HG03159 (cell line): ENCODE measurements around the gene ITGBL1.
"Not testable (repeated sequence)": the region's sequence is repeated elsewhere in the genome, so short reads cannot be mapped to it uniquely, and the experiment has no call there.

ENCODE experiments used
- ATAC-seq: cut with Tn5 transposase; IDR thresholded peaks from one replicate; pipeline ENCODE4 v1.9.1; 2021; ENCODE audit warnings: mild to moderate bottlenecking, moderate library complexity; ENCODE audit not compliant: unreplicated experiment

Gene ITGBL1

DNA sequence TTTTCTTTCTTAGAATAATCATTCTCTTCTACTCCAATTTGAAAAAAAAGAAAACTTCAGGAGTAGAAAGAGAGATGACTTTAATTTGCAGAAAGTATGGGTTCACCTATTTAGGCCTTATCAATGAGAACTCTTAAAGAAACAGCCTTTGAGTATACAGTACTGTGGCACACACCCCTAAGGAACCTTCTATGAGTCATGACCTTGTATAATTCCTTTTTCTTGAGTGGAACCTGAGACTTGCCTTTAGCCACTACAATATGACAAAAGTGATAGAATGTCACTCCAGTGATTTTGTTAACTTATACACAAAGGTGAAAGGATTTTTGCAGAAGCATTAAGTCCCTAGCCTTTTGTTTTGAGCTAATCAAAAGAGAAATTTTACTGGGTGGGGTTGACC is 58.7 kb downstream of the ITGBL1 start:
- no peak for ATAC-seq

DNA sequence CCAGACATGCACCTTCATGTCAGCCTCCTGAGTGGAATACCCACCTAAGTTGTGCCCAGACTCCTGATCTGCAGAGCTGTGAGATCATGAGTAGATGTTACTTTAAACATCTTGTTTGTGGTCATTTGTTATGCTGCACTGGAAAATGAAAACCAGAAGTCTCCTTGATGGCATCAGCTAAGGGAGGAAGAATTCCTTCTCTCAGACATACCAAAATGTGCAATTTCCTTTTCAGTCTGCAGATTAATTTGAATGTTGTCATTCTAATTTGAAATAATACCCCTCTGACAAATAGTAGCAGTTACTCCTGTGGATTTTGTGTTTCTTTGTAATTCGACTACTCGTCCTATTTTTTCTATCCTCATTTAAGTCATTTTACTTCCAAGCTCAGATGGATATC is 59.3 kb downstream of the ITGBL1 start:
- no peak for ATAC-seq

DNA sequence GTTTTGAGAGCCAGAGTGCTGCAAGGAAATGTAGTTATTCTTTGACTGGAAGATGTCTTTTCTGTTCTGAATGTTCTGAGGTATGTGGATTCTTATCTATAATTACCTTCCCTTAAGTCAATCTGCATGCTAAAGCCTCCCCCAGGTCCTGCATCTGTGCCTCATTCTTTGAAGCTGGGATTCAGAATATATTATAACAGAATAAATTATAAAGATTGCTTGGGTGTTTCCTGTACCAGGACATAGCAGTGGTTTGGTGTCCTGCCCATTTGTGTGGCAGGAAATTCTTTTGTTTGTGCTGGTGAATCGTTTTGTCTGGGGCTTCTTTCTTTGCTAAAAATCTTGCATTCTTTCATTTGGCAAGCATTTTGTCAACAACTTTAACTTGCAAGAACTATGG is 60.2 kb downstream of the ITGBL1 start:
- ATAC-seq: no peak

DNA sequence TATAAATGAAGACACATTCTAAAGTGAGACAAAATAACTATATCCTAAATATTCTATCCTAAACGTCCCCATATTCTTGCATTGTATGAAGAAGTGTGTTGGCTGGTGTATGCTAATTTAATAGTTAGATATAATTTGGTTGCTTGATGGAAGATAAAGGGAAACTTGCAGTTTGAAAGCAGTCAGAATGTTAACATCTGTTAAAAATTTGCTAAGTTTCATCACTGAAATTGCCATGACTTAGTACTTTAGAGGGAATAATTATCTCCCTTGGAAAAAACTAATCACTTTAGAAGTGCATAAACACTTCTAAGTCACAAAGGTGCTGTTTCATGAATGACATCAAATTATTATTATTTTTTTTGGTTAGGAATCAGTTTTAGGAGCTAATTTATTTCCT is 61.6 kb downstream of the ITGBL1 start:
- ATAC-seq: no peak

DNA sequence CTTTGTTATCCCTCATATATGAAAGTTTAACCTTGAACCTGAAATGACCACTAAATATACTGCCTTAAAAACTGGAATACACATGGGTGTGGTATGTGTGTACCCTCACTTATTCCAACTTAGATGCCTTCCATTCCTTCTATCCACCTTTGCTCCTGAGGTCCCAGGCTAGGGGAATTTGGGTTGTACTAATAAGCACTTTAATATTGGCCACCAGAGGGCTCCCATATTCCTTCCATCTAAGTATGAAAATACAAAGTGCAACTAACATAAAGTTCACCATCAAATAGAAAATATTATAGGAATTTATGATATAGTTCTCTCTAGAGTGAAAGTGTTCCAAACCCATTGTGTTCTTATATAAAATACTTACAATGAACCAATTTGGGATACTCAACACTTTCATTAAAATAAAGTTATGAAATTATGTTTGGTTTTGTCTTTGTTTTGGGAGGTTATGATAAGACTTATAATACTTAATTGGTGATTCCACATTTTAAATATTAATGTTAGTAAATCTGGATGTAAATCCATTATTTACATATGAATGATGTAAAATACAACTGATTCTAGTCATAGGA is 62.3 kb downstream of the ITGBL1 start:
- ATAC-seq: peak; percentile 78

DNA sequence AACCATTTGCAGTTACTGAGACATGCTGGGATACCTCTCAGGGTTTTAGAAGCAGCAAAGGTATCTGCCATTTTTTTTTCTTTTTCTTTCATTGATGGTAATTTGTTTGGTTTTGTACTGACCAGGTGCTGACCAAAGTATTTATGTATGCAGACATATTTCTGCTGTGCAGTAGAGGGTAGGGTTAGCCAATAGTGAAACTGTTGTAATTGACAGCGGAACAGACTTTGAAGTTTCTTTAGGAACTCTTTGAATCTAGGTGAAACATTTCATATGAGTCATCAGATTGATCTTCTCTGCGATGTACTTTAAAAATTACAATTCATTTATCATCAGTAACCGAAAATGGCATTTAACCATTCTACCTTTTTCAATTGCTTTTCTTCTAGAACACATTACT is 63.0 kb downstream of the ITGBL1 start:
- no peak for ATAC-seq

DNA sequence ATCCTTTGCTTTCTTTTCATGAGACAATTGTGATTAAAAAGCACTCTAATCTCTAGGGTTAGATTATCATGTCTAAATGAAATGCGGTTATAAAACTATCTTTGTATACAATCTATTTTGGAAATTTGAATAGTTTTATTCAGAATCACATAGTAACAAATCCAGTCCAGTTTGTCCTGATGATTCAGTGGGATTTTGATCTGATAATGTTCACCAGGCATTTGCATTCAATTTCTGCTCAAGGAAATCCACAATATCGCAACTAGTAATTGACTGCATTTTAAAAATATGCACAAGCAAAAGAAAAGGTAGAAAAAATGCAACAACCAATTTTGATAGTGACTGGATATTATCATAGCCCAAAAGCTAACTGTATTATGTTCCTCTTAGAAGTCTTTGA is 63.8 kb downstream of the ITGBL1 start:
- no peak for ATAC-seq

DNA sequence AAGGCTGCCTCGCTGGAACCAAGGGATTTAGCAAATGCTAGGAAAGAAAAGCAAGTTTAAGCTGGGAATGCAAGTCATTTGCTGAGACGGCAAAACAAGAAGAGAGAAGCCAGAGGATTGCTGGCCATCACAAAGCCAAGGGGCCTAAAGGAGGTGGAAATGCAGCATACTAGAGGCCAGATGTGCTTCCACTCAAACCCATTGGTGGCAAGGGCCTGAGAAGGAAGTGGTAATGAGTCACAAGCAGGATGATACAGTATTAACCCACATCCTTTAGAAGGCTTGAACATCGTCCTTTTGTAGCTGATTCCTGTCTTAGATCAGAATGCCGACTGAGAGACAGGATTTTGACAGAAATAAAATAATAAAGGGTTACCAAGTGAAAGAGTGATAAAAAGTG is 68.2 kb downstream of the ITGBL1 start:
- ATAC-seq: peak; percentile 71

DNA sequence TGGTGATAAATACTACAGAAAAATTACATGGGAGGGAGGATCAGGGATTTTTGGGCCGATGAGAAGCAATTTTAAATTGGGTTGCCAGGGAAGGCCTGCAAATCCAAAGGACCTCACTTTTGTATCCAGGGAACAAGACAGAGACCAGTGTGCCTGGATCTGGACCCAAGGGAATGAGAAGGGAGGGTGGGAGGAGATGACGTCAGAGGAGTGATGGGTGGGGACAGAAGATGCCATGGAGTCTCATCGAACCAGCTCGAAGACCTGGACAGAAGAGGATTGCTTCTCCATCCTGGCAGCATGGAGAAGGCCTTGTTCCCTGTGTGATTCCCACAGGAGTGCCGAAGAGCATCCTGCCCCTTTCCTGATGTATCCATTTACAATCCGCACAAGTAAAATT is 68.9 kb downstream of the ITGBL1 start:
- ATAC-seq: no peak

DNA sequence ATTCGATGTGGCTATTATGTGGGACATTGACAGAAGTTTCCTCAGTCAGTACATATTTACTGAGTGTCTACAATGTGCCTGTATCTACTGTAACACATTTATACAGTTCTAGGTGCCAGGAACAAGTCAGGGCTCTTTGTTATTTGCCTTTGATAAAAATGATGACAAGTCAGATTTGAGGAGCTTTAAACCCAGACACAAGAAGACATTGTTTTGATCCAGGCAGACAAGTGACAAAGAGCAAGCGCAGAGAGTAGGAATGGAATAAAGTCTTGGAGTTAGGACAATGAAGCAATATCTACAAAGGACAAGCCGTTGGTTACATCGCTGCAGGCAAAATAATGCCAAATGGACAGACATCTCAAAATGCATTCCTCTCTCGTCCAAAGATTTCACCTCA is 70.1 kb downstream of the ITGBL1 start:
- no peak for ATAC-seq

DNA sequence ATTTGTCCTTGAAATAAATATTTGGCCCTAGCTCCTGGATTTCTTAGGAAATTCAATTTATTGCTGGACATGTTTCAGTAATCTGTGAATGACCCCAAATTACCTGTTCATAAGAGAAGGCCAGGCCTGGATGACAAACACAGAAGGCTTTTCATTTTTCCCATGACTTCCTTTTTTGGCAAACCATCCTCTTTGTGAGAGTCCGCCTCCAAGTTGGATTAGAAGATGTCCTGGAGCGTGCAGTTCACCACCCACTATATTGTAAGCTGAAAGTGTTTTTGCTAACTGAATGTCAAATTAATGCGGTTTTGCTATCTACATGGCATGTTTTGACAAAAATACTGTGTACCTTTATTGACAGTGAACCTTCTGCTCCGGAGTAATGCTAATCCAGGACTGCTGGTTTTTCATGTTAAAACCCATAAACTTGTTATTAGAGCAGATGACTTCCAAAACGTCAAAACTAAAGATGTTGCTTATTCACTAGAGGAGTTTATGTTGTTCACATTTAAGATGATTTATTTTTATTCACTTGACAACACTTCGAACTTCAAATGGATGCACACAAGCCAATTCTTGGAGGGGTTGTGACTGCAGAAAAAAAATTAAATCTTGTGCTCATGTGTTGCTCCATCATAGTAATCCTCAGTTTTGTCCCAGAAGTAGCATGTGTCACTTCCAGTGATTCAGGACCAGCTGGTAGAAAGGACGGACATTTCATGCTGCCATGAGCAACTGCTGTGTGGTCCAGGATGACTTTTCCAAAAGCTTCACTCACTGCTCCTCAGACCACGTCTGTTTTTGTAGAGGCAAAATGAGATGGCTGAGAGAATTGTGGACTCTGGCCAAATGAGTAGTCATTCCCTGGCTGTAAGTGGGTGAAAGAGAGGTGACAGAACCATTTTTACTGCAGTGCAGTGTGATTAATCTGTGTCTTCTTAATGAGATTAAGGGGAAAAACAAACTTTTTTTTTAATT is 71.0 kb downstream of the ITGBL1 start:
- ATAC-seq: no peak

DNA sequence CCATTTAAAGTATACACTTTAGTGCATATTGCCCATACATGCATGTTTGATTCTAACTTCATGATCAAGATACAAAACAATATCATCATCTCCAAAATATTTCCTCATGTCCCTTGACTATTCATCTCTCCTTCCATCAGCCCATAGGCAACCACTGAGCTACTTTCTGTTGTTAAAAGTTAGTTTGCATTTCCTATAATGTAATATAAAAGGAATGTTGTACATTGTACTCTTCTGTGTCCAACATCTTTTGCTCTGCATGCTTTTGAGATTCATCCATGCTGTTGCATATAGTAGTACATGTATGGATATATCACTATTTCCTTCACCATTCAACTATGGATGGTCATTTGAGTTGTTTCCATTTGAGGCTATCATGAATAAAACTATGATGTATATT is 74.7 kb downstream of the ITGBL1 start:
- no peak for ATAC-seq

DNA sequence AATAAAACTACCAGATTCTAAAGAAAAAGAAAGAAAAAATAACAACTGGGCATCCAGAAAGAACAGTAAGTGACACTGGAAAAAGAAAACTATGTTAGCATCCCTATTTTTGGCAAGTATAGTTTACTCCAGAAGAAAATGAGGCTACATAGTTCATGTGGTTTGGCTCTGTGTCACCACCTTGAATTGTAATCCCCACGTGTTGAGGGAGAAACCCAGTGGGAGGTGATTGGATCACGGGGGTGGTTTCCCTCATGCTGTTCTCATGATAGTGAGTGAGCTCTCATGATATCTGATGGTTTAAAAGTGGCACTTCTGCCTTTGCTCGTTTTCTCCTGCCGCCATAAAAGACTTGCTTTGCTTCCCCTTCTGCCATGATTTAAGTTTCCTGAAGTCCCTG is 76.9 kb downstream of the ITGBL1 start:
- ATAC-seq: no peak

DNA sequence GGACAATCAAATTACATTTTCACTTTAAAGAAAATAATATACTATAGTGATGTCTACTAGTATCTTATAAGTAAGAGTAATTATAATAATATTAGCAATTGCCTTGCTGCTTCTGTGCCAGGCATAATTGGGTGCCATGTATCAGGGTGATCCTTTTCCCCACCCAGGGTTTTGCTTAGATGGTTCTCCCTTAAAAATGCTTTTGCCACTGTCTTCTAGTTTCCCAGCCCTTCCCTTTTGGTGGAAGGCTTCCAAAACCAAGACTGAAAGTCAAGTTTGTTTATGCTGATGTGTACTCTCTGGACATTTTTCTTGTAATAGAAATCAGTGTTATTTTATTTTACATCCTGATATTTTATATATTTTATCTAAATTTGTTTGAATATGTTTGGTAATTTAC is 77.8 kb downstream of the ITGBL1 start:
- no peak for ATAC-seq

DNA sequence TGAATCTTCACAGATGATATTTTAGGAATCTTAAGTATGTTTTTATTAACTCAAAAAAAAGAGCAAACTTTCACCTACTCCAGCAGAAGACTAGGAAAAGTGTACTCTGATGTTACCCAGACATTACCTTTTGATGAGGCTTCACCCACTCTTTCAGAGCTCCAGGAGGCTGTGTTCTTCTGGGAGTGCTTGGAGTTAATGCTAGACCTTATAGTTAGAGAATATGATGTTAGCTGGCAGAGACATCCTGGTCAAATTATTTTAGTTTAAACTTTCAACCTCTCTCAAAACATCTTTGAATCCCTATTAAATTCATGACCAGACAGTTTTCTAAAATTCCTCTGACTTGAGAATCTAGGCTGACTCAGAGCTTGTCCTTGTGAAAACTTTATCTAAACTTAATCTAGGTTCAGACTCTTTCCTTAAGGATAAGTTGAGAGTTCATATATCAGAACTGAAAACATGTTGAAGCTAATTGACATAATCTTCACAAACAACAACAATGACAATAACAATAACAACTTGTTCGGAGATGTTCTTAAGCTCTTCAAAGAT is 82.8 kb downstream of the ITGBL1 start:
- no peak for ATAC-seq

DNA sequence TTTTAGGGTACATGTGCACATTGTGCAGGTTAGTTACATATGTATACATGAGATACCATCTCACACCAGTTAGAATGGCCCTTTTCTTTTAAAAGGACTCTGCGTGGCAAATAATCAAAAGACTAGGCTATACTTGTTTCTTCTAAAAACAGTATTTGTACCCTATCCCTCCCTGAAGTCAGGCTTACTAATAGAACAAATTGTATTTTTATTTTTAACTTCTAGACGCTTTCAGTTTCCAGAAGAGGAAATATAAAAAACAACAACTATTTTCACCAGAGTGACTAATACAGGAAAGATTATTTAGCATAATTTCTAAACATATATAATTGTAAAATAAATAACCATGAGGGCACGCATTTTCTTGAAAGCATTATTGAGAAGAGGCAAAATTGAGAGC is 83.6 kb downstream of the ITGBL1 start:
- ATAC-seq: no peak

DNA sequence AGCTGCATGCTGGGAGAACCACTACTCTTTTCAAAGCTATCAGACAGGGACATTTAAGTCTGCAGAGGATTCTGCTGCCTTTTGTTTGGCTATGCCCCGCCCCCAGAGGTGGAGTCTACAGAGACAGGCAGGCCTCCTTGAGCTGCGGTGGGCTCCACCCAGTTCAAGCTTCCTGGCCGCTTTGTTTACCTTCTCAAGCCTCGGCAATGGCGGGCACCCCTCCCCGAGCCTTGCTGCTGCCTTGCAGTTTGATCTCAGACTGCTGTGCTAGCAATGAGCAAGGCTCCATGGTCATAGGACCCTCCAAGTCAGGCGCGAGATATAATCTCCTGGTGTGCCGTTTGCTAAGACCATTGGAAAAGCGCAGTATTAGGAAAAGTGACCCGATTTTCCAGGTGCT is 92.1 kb downstream of the ITGBL1 start:
- ATAC-seq: not testable (repeated sequence)

DNA sequence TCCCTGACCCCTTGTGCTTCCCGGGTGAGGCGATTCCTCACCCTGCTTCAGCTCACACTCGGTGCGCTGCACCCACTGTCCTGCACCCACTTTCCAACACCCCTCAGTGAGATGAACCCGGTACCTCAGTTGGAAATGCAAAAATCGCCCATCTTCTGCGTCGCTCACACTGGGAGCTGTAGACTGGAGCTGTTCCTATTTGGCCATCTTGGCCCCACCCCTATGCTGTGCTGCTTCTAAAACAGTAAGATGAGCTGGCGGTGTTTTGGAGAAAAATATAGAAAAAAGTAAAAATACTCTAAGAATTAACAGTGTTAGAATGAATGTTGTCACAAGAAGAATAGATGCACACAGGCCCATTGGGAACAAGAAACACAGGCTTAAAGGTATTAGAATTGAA is 92.5 kb downstream of the ITGBL1 start:
- no peak for ATAC-seq

DNA sequence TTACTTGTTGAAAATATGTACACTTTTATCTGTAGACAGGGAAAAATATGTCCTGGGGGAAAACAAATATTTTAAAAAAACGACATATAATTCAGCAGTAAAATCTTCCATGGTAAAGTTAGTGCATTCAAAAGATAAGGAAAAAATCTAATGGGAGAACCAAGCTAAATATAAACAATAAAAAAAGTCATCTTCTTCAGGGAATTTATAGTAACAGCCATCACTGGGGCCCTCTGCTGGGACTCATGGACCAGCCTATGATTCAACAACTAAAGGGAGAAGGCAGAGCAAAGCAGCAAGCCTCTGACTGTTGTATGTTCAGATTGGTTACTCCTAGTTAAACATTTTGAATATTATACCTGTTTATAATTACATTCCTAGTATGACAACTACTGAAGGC is 93.0 kb downstream of the ITGBL1 start:
- no peak for ATAC-seq

DNA sequence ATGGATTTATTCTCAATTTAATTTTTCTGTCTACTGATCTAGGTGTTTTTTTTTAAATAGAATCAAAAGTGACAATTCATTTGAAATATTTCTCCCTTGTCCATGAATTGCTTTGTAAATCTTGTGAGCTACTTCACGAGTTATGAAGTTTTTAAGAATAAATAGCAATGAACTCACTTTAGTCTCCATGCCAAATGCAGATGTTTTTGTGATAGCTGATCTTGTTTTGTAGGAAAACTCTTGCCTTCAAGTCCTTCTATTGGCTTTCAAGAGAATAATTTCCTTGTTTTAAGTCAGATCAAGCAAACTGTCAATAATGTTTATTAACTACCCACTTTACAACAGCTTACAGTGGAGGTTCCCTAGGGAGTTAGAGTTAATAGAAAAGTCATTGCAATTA is 99.8 kb downstream of the ITGBL1 start:
- no peak for ATAC-seq

DNA sequence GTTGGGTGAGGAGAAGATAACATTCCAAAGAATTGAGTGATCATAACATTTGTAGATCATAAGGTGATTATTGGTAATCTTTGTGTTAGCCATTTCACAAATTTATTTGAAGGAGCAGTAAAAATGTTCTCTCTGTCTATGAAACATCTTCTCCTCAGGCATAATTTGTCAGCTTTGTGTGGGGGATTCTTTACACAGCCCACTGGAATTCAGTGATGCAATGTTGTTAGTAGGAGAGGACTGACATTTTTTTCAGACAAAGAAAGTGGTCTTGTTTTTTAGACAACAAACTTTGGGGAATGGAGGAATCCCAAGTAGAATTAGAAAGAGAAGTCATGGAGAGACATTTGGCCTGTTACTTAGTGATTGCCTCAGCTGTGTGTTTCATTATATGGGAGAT is 100.3 kb downstream of the ITGBL1 start:
- ATAC-seq: no peak

DNA sequence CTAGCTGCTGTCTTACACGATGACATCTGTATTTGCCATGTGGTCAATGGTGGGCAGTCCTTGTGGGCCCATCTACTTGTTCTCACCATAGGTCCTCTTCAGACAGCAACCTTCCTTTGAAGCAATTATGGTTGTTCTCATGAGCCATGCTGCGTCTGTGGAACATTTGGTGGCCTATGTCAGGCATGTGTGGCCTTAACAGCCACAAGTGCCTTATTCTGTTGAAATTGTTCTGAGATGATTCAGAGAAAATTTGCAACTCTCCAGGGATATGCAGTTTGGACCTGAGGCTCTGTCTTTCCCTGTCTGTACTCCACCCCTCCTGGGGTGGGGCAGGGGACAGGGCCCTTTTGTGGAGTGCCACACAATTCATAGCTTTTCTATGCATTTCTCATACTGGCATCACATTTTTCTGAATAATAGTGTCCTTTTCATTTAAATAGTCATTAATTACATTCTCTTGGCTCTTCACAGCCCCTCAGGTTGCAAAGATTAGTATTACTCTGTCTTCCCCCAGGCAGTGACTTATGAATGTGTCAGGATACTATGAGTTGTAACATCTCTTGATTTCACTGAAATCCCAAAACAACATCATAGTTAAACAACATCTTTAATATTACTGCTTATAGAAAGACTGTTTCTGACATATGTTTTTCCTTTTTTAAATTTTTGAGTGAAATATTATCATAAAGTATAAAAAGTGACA is 102.1 kb downstream of the ITGBL1 start:
- ATAC-seq: no peak
